Measurements from ENCODE around the gene KIAA1755. TPM values are rescaled to one million over a fixed set of nuclear protein-coding genes. Genes with fewer than 3 reads are reported as not detected.

Gene KIAA1755
- total RNA-seq, 1 experiment from 2014 or later = 0.22 TPM

DNA sequence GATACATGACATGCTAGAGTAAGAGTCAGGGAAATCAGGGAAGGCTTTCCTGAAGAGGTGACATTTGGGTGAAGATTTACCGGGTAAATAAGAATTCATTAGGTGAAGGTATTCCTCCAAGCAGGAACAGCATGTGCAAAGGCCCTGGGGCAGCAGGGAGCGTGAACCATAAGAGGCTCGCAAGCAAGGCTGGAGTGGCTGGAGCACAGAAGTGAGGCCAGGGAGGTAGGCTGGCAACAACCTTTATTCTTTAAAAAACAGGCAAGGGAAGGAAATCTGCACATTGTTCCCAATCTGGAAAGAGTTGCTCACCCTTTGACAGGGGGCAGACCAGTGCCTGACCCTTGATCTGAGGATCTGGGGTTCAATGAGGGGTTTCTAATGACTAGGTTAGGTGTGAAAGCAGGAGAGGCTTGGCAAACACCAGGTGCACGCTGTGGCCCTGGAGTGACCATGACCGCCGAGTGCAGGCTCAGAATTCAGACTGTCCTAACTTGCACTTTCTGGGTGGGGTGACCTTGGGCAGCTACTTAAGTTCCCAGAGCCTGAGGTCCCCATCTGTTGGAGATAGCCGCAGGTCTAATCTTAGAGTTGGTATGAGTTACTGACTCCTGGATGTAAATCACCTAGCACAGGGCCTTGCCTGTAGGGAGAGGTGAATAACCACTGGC, 1.9 kb downstream of the KIAA1755 start:
- Histone ChIP-seq H3K9me2 (ENCODE audit: insufficient read depth) (no peaks in the 10 kb centered on the region), H3K4me3 (no peak overlapping the region), H3K9me3 (ENCODE audit: insufficient read depth, low read depth) (no peaks in the 10 kb centered on the region), H4K20me1 (ENCODE audit: insufficient read depth) (no peaks in the 10 kb centered on the region), H3K4me1 (replicated peaks; ENCODE audit: insufficient read depth) (no peaks in the 10 kb centered on the region), H3K79me2 (ENCODE audit: low read depth) (no peaks in the 10 kb centered on the region), H2AFZ (no peak overlapping the region), H3K27me3 (ENCODE audit: insufficient read depth, low read depth) (peaks cover 7% of the 10 kb centered on the region; the same call in 1 of the 2 replicates), H3K36me3 (ENCODE audit: low read depth) (no peaks in the 10 kb centered on the region), H3K27ac (no peak overlapping the region), H3F3A (ENCODE audit: insufficient read depth, low read depth) (no peaks in the 10 kb centered on the region; the same call in 1 of the 2 replicates), H3K4me2 (no peak overlapping the region)
- intact Hi-C loops (cut with micrococcal nuclease; ENCODE audit: unreplicated experiment) = no loop called here
- no TSS peak for BruUV-seq (replicated peaks)
- ChIA-PET POLR2A (ENCODE audit: unreplicated experiment) (no interaction called here), CTCF (no interaction called here)
- TF ChIP-seq, protein P1, sequence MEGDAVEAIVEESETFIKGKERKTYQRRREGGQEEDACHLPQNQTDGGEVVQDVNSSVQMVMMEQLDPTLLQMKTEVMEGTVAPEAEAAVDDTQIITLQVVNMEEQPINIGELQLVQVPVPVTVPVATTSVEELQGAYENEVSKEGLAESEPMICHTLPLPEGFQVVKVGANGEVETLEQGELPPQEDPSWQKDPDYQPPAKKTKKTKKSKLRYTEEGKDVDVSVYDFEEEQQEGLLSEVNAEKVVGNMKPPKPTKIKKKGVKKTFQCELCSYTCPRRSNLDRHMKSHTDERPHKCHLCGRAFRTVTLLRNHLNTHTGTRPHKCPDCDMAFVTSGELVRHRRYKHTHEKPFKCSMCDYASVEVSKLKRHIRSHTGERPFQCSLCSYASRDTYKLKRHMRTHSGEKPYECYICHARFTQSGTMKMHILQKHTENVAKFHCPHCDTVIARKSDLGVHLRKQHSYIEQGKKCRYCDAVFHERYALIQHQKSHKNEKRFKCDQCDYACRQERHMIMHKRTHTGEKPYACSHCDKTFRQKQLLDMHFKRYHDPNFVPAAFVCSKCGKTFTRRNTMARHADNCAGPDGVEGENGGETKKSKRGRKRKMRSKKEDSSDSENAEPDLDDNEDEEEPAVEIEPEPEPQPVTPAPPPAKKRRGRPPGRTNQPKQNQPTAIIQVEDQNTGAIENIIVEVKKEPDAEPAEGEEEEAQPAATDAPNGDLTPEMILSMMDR (conservative IDR thresholded peaks at IDR 0.05) = no peak
- no peak for TF ChIP-seq EZH2 (IDR thresholded peaks at IDR 0.05; ENCODE audit: low read depth)
- no peak for DNase-seq

- no peak overlapping the region for H3K4me2 ChIP-seq
- H3K27me3 ChIP-seq (ENCODE audit: insufficient read depth, low read depth) = no peaks in the 10 kb centered on the region
Observed at GRCh38 chr20:38256966-38257365, 3.6 kb downstream of the KIAA1755 start.

GRCh38 chr20:38256021-38256420, 4.5 kb downstream of the KIAA1755 start:
- intact Hi-C loops (cut with micrococcal nuclease; ENCODE audit: unreplicated experiment) = no loop called here

More at GRCh38 chr20:38256966-38257365, 3.6 kb downstream of the KIAA1755 start:
- no peaks in the 10 kb centered on the region for H3K9me2 ChIP-seq (ENCODE audit: insufficient read depth)
- H2AFZ ChIP-seq = no peak overlapping the region
- H3F3A ChIP-seq (ENCODE audit: insufficient read depth, low read depth) = no peaks in the 10 kb centered on the region; the same call in 1 of the 2 replicates
- POLR2A ChIA-PET (ENCODE audit: unreplicated experiment) = no interaction called here
- H3K36me3 ChIP-seq (ENCODE audit: low read depth) = no peaks in the 10 kb centered on the region
- H3K79me2 ChIP-seq (ENCODE audit: low read depth) = no peaks in the 10 kb centered on the region
- TF ChIP-seq, protein P1 (conservative IDR thresholded peaks at IDR 0.05) = no peak
- no peak for TF ChIP-seq EZH2 (IDR thresholded peaks at IDR 0.05; ENCODE audit: low read depth)
- no peaks in the 10 kb centered on the region for H3K9me3 ChIP-seq (ENCODE audit: insufficient read depth, low read depth)
- BruUV-seq (replicated peaks) = no TSS peak
- H3K4me3 ChIP-seq = no peak overlapping the region
- CTCF ChIA-PET = no interaction called here
- no peak overlapping the region for H3K27ac ChIP-seq
- H4K20me1 ChIP-seq (ENCODE audit: insufficient read depth) = no peaks in the 10 kb centered on the region
- H3K4me1 ChIP-seq (replicated peaks; ENCODE audit: insufficient read depth) = no peaks in the 10 kb centered on the region
- intact Hi-C loops (cut with micrococcal nuclease; ENCODE audit: unreplicated experiment) = no loop called here
- no peak for DNase-seq

More at GRCh38 chr20:38256021-38256420, 4.5 kb downstream of the KIAA1755 start:
- H3K4me1 ChIP-seq (replicated peaks; ENCODE audit: insufficient read depth) = no peaks in the 10 kb centered on the region
- H3K4me2 ChIP-seq = no peak overlapping the region
- no peak overlapping the region for H3K4me3 ChIP-seq
- DNase-seq = no peak
- H2AFZ ChIP-seq = no peak overlapping the region
- no peaks in the 10 kb centered on the region for H3K79me2 ChIP-seq (ENCODE audit: low read depth)
- TF ChIP-seq, protein P1 (conservative IDR thresholded peaks at IDR 0.05) = no peak
- TF ChIP-seq EZH2 (IDR thresholded peaks at IDR 0.05; ENCODE audit: low read depth) = no peak
- no peaks in the 10 kb centered on the region for H3K9me2 ChIP-seq (ENCODE audit: insufficient read depth)
- no TSS peak for BruUV-seq (replicated peaks)
- no peaks in the 10 kb centered on the region for H3K9me3 ChIP-seq (ENCODE audit: insufficient read depth, low read depth)
- no peaks in the 10 kb centered on the region for H3K27me3 ChIP-seq (ENCODE audit: insufficient read depth, low read depth)
- POLR2A ChIA-PET (ENCODE audit: unreplicated experiment) = no interaction called here
- CTCF ChIA-PET = no interaction called here
- H3K27ac ChIP-seq = no peak overlapping the region
- no peaks in the 10 kb centered on the region; the same call in 1 of the 2 replicates for H3F3A ChIP-seq (ENCODE audit: insufficient read depth, low read depth)
- H4K20me1 ChIP-seq (ENCODE audit: insufficient read depth) = no peaks in the 10 kb centered on the region
- no peaks in the 10 kb centered on the region for H3K36me3 ChIP-seq (ENCODE audit: low read depth)

All from PC-9 (cell line).